ENCODE results near the gene AGPAT2. TPM values are rescaled to one million over a fixed set of nuclear protein-coding genes. Genes with fewer than 3 reads are reported as not detected.
A peak's percentile ranks its signal among the peaks of the same experiment; 100 is the strongest.

AGPAT2 gene
- total RNA-seq, 2 donors from 2014 or later, result 94.2 to 275 TPM

DNA sequence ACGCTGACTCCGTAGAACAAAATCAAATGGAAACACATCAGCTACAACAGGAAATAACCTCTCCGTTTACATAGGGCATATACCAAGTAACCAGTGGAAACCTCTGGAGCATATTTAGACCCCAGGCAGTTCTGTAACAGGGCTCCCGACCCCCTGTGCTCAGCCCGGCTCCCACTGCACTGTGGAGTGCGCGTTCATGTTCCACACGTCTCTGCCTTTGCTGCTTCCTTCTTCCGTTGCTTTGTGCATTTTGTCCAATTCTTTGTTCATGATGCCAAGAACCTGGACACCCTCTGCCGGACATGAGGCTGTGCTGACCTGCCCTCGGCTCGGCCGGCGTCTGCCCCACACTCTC lies 5.9 kb upstream of the AGPAT2 start:
- no peaks in the 10 kb centered on the region for H3K36me3 ChIP-seq (replicated peaks in 1 of 2; ENCODE audit: insufficient read depth in 1 of 2, low read depth in 2 of 2)
- intact Hi-C loops (cut with DNase I), result no loop called here
- no peaks in the 10 kb centered on the region for H3K27me3 ChIP-seq
- no peak overlapping the region for H3K4me3 ChIP-seq
- no peaks in the 10 kb centered on the region for H3K9me3 ChIP-seq
- ATAC-seq (no peak), DNase-seq (peak in 1 of 4 donors; percentile 4)
- peak overlapping the region; percentile 92 to 97 (median 94) for H3K27ac ChIP-seq
- peaks cover 96% of the 10 kb centered on the region for H3K4me1 ChIP-seq
- WGBS, 2 donors, result 82% methylated on average over 14 of the region's 14 CpGs
- TF ChIP-seq POLR2A (IDR thresholded peaks at IDR 0.05), result no peak
- TF ChIP-seq, protein P1, sequence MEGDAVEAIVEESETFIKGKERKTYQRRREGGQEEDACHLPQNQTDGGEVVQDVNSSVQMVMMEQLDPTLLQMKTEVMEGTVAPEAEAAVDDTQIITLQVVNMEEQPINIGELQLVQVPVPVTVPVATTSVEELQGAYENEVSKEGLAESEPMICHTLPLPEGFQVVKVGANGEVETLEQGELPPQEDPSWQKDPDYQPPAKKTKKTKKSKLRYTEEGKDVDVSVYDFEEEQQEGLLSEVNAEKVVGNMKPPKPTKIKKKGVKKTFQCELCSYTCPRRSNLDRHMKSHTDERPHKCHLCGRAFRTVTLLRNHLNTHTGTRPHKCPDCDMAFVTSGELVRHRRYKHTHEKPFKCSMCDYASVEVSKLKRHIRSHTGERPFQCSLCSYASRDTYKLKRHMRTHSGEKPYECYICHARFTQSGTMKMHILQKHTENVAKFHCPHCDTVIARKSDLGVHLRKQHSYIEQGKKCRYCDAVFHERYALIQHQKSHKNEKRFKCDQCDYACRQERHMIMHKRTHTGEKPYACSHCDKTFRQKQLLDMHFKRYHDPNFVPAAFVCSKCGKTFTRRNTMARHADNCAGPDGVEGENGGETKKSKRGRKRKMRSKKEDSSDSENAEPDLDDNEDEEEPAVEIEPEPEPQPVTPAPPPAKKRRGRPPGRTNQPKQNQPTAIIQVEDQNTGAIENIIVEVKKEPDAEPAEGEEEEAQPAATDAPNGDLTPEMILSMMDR (IDR thresholded peaks at IDR 0.05), result no peak

DNA sequence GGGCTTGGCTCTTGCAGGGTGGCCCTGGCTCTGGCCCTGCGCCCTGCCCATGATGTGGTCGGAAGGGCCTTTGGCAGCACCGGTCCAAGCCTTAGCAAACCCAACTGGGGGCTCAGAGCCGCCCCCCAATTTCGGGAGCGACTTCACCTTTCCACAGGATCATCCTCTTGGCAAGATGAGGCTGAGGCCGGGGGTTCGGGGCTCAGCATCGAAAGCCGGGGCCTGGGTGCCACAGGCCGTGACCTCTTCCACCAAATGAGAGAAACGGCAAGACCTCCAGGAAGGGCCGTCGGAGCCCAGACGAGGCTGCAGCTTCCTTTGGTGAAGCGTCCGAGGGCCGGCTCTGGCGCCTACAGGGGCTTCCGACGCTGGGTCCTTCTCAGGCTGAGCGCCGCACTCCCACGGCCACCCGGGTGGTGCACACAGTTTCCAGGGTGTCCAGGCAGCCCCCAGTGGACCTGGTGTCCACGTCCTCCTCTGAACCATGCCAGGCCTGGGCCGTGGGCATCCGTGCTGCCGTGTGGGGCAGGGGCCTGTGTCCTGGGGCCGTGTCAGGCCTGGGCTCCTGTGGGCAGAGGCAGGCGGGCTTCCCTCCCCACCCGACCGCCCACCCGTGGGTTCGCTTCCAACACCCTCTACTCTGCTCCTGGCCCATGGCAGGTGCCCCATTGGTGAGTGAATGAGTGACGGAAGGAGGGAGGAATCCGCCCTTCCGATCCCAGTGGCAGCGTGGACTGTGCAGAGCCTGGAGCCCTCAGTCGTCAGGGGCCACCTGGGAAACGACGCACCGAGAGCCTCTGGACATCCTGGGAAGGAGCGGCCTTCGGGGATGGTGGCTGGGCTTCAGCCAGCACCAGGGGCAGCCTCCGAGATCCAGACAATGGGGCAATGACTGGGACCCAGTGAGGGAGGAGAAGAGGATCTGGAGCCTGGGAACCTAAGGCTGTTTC lies 5.2 kb upstream of the AGPAT2 start:
- H3K27ac ChIP-seq, result peak overlapping the region; percentile 92 to 97 (median 94)

DNA sequence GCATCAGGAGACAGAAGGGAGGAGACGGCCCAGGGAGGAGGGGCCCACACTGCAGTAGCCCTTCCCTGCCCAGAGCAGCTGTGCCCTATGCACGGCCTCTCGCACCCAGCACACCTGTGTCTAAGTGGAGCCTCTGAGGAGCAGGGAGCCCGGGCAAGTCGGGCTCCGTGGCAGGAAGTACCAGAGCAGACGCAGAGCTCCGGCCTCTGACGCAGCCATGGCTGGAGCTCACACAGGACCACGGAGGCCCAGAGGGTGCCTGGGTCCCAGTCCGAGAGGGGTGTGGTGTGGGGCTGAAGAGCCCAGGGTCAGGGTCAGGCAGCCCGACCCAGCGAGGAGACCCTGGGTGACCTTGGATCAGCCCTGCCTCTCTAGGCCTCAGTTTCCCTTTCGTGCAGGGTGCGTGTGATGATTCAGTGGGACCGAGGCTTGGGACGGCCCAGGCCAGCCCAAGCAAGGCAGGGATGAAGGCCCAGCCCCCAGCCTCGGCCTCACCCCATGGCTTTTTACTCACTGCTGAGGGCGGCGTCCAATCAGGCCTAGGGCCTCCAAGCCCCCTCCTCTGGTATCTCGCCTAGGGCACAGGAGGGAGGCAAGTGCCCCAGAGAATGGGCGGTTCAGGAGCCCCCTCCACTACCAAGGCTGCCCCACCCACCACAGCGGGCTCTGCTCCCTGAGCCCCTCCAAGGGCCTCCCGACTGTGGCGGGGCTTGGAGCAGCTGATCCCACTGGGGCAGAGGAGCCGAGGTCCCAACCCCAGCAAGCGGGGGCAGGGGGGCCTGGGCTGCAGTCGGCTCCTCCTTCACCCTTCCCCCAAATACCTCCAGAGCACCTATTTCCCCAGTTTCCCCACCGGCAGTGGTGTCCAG lies 4.3 kb upstream of the AGPAT2 start:
- no peak for ATAC-seq

More for the DNA sequence above, 5.2 kb upstream of the AGPAT2 start:
- Histone ChIP-seq H3K27me3 (no peaks in the 10 kb centered on the region), H3K4me1 (peaks cover 96% of the 10 kb centered on the region), H3K9me3 (no peaks in the 10 kb centered on the region), H3K4me3 (no peak overlapping the region), H3K36me3 (replicated peaks in 1 of 2; ENCODE audit: insufficient read depth in 1 of 2, low read depth in 2 of 2) (no peaks in the 10 kb centered on the region)
- intact Hi-C loops (cut with DNase I), result no loop called here
- no peak for ATAC-seq
- peak in 2 of 4 donors; percentile 4 to 16 for DNase-seq
- TF ChIP-seq POLR2A (IDR thresholded peaks at IDR 0.05), result no peak
- TF ChIP-seq, protein P1 (IDR thresholded peaks at IDR 0.05), result no peak
- WGBS, 2 donors, result 70 to 90% methylated on average over 9 to 43 of the region's 46 CpGs

DNA sequence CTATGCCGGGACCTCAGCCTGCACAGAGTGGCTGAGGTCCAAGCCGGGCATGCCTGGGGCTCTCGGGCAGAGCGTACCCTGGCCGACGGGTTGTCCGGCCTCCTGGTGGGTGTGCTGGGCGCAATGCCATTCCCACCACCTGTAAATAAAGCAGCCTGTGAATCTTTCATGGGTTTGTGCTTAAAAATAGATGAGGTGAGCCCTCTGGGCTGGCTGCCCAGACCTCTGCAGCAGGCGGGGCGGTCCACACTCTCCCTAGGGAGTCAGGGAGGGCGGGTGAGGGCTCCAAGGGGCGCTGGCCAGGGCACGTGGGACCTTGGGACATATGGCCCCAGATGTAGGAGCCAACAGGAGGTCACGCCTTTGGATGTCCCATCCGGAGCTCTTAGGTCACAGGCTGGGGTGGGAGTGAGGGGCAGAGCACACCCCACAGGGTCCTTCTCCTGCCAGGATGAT lies 3.6 kb upstream of the AGPAT2 start:
- no peak for ATAC-seq
- intact Hi-C loops (cut with DNase I), result no loop called here
- Histone ChIP-seq H3K27ac (peak overlapping the region; percentile 88 to 98 (median 96)), H3K27me3 (no peaks in the 10 kb centered on the region), H3K9me3 (no peaks in the 10 kb centered on the region), H3K36me3 (replicated peaks in 1 of 2; ENCODE audit: insufficient read depth in 1 of 2, low read depth in 2 of 2) (no peaks in the 10 kb centered on the region), H3K4me1 (peaks cover 90% of the 10 kb centered on the region), H3K4me3 (no peak overlapping the region)
- TF ChIP-seq POLR2A (IDR thresholded peaks at IDR 0.05), result peak in 1 of 3 donors; percentile 36
- TF ChIP-seq, protein P1 (IDR thresholded peaks at IDR 0.05), result no peak
- 12 to 16% methylated on average over 5 to 15 of the region's 15 CpGs for WGBS, 2 donors
- DNase-seq, result peak; percentile 76 to 93 (median 90)

More for the DNA sequence above, 4.3 kb upstream of the AGPAT2 start:
- Histone ChIP-seq H3K36me3 (replicated peaks in 1 of 2; ENCODE audit: insufficient read depth in 1 of 2, low read depth in 2 of 2) (no peaks in the 10 kb centered on the region), H3K4me1 (peaks cover 90% of the 10 kb centered on the region), H3K27me3 (no peaks in the 10 kb centered on the region), H3K27ac (peak overlapping the region; percentile 88 to 98 (median 96)), H3K9me3 (no peaks in the 10 kb centered on the region), H3K4me3 (no peak overlapping the region)
- peak in 1 of 4 donors; percentile 9 for DNase-seq
- 81 to 84% methylated on average over 6 to 21 of the region's 29 CpGs for WGBS, 2 donors
- intact Hi-C loops (cut with DNase I), result no loop called here
- no peak for TF ChIP-seq POLR2A (IDR thresholded peaks at IDR 0.05)

Data from body of pancreas (tissue), 4 donors.